ENCODE measurements around the gene ATG9A.

The ATG9A gene

GRCh38 chr2:219229305-219230058, at the start of gene ATG9A, which contains the start of gene ANKZF1:
Gene ATG9A, minus strand, starts transcription at chr2:219229636. Its CDS starts 1,612 bp downstream, at chr2:219228024.
Gene ANKZF1, plus strand, starts transcription at chr2:219229806. Its CDS starts 452 bp downstream, at chr2:219230258.
- Histone ChIP-seq H3K4me1 (ENCODE audit: insufficient read depth, low read length) (peaks cover 6% of the 10 kb centered on the region; the same call in 1 of the 2 replicates), H3K27me3 (ENCODE audit: insufficient read depth, low read length) (no peaks in the 10 kb centered on the region), H3K36me3 (ENCODE audit: insufficient read depth, low read depth, low read length) (peaks cover 44% of the 10 kb centered on the region), H3K4me3 (ENCODE audit: low read length) (peak within 1 kb of the TSS; percentile 97), H3K9ac (ENCODE audit: low read depth, low read length) (peak within 1 kb of the TSS; percentile 91), H3K27ac (ENCODE audit: low read length) (peak within 1 kb of the TSS; percentile 74), H3K9me3 (ENCODE audit: insufficient read depth, low read depth, low read length) (no peaks in the 10 kb centered on the region)

GRCh38 chr2:219278655-219279150, 49.3 kb upstream of the ATG9A start:
- peaks cover 24% of the 10 kb centered on the region for H3K4me1 ChIP-seq (ENCODE audit: insufficient read depth, low read length)
- H3K27me3 ChIP-seq (ENCODE audit: insufficient read depth, low read length), result peaks cover 9% of the 10 kb centered on the region; the same call in 1 of the 2 replicates
- H3K9me3 ChIP-seq (ENCODE audit: insufficient read depth, low read depth, low read length), result no peaks in the 10 kb centered on the region
- H3K4me3 ChIP-seq (ENCODE audit: low read length), result peak overlapping the region; percentile 80
- peak overlapping the region; percentile 39 for H3K27ac ChIP-seq (ENCODE audit: low read length)
- H3K9ac ChIP-seq (ENCODE audit: low read depth, low read length), result peak overlapping the region; percentile 74; the same call in 1 of the 2 replicates
- peaks cover 14% of the 10 kb centered on the region; the same call in 1 of the 2 replicates for H3K36me3 ChIP-seq (ENCODE audit: insufficient read depth, low read depth, low read length)

- H3K36me3 ChIP-seq (ENCODE audit: insufficient read depth, low read depth, low read length), result peaks cover 10% of the 10 kb centered on the region; the same call in 1 of the 2 replicates
- no peak overlapping the region for H3K27ac ChIP-seq (ENCODE audit: low read length)
- H3K4me1 ChIP-seq (ENCODE audit: insufficient read depth, low read length), result peaks cover 24% of the 10 kb centered on the region
- peaks cover 9% of the 10 kb centered on the region; the same call in 1 of the 2 replicates for H3K27me3 ChIP-seq (ENCODE audit: insufficient read depth, low read length)
- H3K9me3 ChIP-seq (ENCODE audit: insufficient read depth, low read depth, low read length), result no peaks in the 10 kb centered on the region
- H3K4me3 ChIP-seq (ENCODE audit: low read length), result peak overlapping the region; percentile 80
- H3K9ac ChIP-seq (ENCODE audit: low read depth, low read length), result peak overlapping the region; percentile 74; the same call in 1 of the 2 replicates
Observed at GRCh38 chr2:219277703-219278654, 48.5 kb upstream of the ATG9A start.

GRCh38 chr2:219274361-219274921, 45.0 kb upstream of the ATG9A start:
- Histone ChIP-seq H3K4me1 (ENCODE audit: insufficient read depth, low read length) (peaks cover 19% of the 10 kb centered on the region), H3K9ac (ENCODE audit: low read depth, low read length) (no peak overlapping the region), H3K27me3 (ENCODE audit: insufficient read depth, low read length) (peaks cover 20% of the 10 kb centered on the region; the same call in 1 of the 2 replicates), H3K4me3 (ENCODE audit: low read length) (no peak overlapping the region), H3K9me3 (ENCODE audit: insufficient read depth, low read depth, low read length) (no peaks in the 10 kb centered on the region), H3K36me3 (ENCODE audit: insufficient read depth, low read depth, low read length) (no peaks in the 10 kb centered on the region), H3K27ac (ENCODE audit: low read length) (no peak overlapping the region)

GRCh38 chr2:219273937-219274336, 44.5 kb upstream of the ATG9A start:
- Histone ChIP-seq H3K9ac (ENCODE audit: low read depth, low read length) (no peak overlapping the region), H3K36me3 (ENCODE audit: insufficient read depth, low read depth, low read length) (no peaks in the 10 kb centered on the region), H3K27me3 (ENCODE audit: insufficient read depth, low read length) (peaks cover 20% of the 10 kb centered on the region; the same call in 1 of the 2 replicates), H3K4me3 (ENCODE audit: low read length) (no peak overlapping the region), H3K4me1 (ENCODE audit: insufficient read depth, low read length) (peaks cover 19% of the 10 kb centered on the region), H3K27ac (ENCODE audit: low read length) (no peak overlapping the region), H3K9me3 (ENCODE audit: insufficient read depth, low read depth, low read length) (no peaks in the 10 kb centered on the region)

- no peak overlapping the region for H3K9ac ChIP-seq (ENCODE audit: low read depth, low read length)
- no peak overlapping the region for H3K4me3 ChIP-seq (ENCODE audit: low read length)
- H3K27ac ChIP-seq (ENCODE audit: low read length), result no peak overlapping the region
- no peaks in the 10 kb centered on the region for H3K9me3 ChIP-seq (ENCODE audit: insufficient read depth, low read depth, low read length)
- H3K27me3 ChIP-seq (ENCODE audit: insufficient read depth, low read length), result peaks cover 12% of the 10 kb centered on the region; the same call in 1 of the 2 replicates
- no peaks in the 10 kb centered on the region for H3K36me3 ChIP-seq (ENCODE audit: insufficient read depth, low read depth, low read length)
- H3K4me1 ChIP-seq (ENCODE audit: insufficient read depth, low read length), result peaks cover 11% of the 10 kb centered on the region
Observed at GRCh38 chr2:219272995-219273394, 43.6 kb upstream of the ATG9A start.

- no peak overlapping the region for H3K9ac ChIP-seq (ENCODE audit: low read depth, low read length)
- H3K4me3 ChIP-seq (ENCODE audit: low read length), result no peak overlapping the region
- no peaks in the 10 kb centered on the region for H3K36me3 ChIP-seq (ENCODE audit: insufficient read depth, low read depth, low read length)
- no peak overlapping the region for H3K27ac ChIP-seq (ENCODE audit: low read length)
- H3K9me3 ChIP-seq (ENCODE audit: insufficient read depth, low read depth, low read length), result no peaks in the 10 kb centered on the region
- peaks cover 11% of the 10 kb centered on the region; the same call in 1 of the 2 replicates for H3K27me3 ChIP-seq (ENCODE audit: insufficient read depth, low read length)
- H3K4me1 ChIP-seq (ENCODE audit: insufficient read depth, low read length), result peaks cover 9% of the 10 kb centered on the region
Observed at GRCh38 chr2:219272356-219272755, 42.9 kb upstream of the ATG9A start.

- H3K4me3 ChIP-seq (ENCODE audit: low read length), result no peak overlapping the region
- H3K4me1 ChIP-seq (ENCODE audit: insufficient read depth, low read length), result peaks cover 5% of the 10 kb centered on the region; the same call in 1 of the 2 replicates
- H3K27me3 ChIP-seq (ENCODE audit: insufficient read depth, low read length), result peaks cover 11% of the 10 kb centered on the region; the same call in 1 of the 2 replicates
- H3K27ac ChIP-seq (ENCODE audit: low read length), result no peak overlapping the region
- no peaks in the 10 kb centered on the region for H3K36me3 ChIP-seq (ENCODE audit: insufficient read depth, low read depth, low read length)
- H3K9ac ChIP-seq (ENCODE audit: low read depth, low read length), result no peak overlapping the region
- H3K9me3 ChIP-seq (ENCODE audit: insufficient read depth, low read depth, low read length), result no peaks in the 10 kb centered on the region
Observed at GRCh38 chr2:219271021-219271420, 41.6 kb upstream of the ATG9A start.

GRCh38 chr2:219270055-219270372, 40.6 kb upstream of the ATG9A start:
- Histone ChIP-seq H3K27ac (ENCODE audit: low read length) (no peak overlapping the region), H3K36me3 (ENCODE audit: insufficient read depth, low read depth, low read length) (no peaks in the 10 kb centered on the region), H3K9ac (ENCODE audit: low read depth, low read length) (no peak overlapping the region), H3K27me3 (ENCODE audit: insufficient read depth, low read length) (peaks cover 12% of the 10 kb centered on the region), H3K4me1 (ENCODE audit: insufficient read depth, low read length) (peaks cover 5% of the 10 kb centered on the region; the same call in 1 of the 2 replicates), H3K4me3 (ENCODE audit: low read length) (no peak overlapping the region), H3K9me3 (ENCODE audit: insufficient read depth, low read depth, low read length) (no peaks in the 10 kb centered on the region)

GRCh38 chr2:219269362-219270054, 40.1 kb upstream of the ATG9A start:
- Histone ChIP-seq H3K27ac (ENCODE audit: low read length) (no peak overlapping the region), H3K4me3 (ENCODE audit: low read length) (no peak overlapping the region), H3K36me3 (ENCODE audit: insufficient read depth, low read depth, low read length) (no peaks in the 10 kb centered on the region), H3K4me1 (ENCODE audit: insufficient read depth, low read length) (no peaks in the 10 kb centered on the region; the same call in 1 of the 2 replicates), H3K27me3 (ENCODE audit: insufficient read depth, low read length) (peaks cover 15% of the 10 kb centered on the region), H3K9me3 (ENCODE audit: insufficient read depth, low read depth, low read length) (no peaks in the 10 kb centered on the region), H3K9ac (ENCODE audit: low read depth, low read length) (no peak overlapping the region)
